GM18858 (cell line): ENCODE results near the gene CFAP77.
"Not testable (repeated sequence)": the region's sequence is repeated elsewhere in the genome, so short reads cannot be mapped to it uniquely, and the experiment has no call there.

Source experiments
- ATAC-seq: cut with Tn5 transposase; IDR thresholded peaks from one replicate; pipeline ENCODE4 v1.9.1; 2021; ENCODE audit not compliant: unreplicated experiment

Gene CFAP77

GRCh38 chr9:132545578-132545977, 135.6 kb downstream of the CFAP77 start:
- ATAC-seq: no peak

DNA sequence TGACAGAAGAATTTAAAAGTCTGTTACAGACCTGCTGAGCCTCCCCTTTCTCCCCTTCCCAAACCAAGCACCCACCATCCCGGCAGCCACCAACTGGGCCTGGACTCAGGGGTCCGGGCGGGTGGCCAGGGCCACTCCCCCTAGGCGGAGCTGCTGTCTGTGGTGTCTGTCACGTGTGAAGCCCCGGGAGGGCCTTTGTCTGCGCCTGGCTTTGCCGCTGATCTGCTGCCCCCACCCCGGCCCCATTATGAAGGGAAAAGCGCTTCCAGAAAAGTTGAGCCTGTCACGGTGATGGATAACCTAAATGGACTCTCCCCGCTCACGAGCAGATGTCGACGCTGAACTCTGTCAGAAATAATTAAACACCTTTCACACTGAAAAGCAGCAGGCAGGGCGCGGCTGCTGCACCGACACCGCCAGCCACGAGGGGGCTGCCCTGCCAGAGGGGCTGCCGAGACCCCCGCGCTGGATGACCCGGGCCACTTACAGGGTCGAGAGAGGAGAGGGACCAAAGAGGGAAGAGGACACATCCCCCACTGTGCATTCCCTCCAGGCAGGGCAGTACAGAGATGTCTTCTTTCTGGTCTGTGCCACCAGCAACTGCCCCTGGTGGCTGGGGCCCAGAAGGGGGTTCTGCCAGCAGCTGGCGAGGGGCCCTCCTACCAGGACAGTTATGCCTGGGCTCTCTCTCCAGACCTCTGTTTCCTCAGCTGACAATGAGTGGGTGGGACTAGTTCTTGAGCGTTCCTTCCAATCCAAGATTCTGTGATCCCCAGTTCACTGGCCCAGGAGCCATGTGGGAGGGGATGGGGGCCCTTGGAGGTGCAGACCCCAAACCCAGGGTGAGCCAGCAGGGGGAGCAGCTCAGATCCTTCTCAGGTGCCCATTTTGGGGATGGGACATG, 136.4 kb downstream of the CFAP77 start:
- no peak for ATAC-seq

DNA sequence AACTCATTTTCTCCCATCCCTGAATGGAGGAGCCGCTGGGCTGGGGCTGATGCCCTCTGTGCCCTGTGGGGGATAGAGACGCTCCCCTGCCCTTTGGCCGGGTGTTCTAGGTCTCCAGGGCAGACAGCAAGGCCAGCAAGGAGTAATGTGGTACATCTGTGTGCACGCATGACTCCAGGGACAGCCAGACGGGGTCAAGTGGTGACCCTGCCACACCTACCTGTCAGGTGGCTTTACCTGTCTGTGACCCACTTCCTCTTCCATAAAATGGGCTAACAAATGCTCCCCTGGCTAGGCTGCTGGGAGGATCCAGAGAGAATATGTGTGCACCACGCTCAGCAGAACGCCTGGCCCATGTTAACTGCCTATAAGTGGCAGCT, 137.0 kb downstream of the CFAP77 start:
- no peak for ATAC-seq

GRCh38 chr9:132547436-132547835, 137.4 kb downstream of the CFAP77 start:
- ATAC-seq: no peak

DNA sequence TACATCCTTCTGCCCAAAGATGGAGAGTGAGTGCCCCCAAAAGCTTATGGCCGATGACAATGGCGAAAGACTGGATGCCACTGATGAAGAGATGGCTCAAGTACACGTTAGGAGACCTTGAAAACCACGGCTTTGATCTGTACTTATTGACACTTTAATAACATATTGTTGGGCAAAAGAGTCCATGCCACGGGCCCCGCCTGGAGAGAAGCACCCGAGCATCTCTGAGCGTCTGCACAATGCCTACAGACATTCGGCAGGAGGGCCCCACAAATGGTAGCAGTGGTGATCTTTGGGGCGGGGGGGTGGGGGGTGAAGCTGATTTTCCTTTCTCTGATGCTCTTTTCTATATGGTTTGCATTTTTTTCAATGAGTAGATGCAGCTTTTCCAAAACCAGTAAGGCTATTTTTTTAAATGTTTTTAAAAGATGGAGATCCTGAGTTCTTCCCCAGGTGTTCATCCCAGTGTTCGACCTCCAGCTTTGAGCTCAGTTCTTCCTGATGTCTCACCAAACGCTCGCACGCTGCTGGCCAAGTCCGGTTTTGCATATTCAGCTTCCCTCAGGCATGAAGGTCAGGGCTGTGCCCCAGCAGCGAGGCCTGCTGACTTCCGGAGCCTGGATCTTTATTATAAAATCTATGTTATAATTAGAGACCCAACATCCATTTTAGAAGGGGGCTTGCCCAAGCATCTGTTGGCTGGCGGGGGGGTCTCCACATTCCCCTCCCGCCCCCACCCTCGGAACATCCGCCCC, 138.1 kb downstream of the CFAP77 start:
- no peak for ATAC-seq

GRCh38 chr9:132548751-132549640, 139.0 kb downstream of the CFAP77 start:
- ATAC-seq: no peak

GRCh38 chr9:132551556-132551955, 141.5 kb downstream of the CFAP77 start:
- ATAC-seq: no peak

DNA sequence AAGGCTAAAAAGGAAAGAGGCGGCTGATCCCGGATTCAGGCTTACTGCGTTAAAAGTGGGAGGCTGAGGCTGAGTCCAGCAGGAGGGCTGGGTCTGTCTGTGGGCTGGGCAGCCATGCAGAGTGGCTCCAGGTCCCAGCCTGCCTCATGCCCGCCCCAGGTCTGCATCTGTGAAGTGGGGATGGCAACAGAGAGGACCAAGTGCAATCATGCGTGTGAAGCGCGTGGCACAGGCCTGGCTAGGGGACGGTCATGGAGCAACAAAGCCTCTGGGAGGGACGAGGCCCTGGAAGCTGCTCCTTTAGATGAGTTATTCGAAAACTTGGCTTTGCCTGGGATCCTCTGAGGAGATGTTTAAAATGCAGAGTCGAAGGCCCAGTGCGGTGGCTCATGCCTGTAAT, 142.0 kb downstream of the CFAP77 start:
- ATAC-seq: no peak

- ATAC-seq: no peak
Observed at GRCh38 chr9:132554755-132555154, 144.7 kb downstream of the CFAP77 start.

GRCh38 chr9:132555528-132555927, 145.5 kb downstream of the CFAP77 start:
- no peak for ATAC-seq

DNA sequence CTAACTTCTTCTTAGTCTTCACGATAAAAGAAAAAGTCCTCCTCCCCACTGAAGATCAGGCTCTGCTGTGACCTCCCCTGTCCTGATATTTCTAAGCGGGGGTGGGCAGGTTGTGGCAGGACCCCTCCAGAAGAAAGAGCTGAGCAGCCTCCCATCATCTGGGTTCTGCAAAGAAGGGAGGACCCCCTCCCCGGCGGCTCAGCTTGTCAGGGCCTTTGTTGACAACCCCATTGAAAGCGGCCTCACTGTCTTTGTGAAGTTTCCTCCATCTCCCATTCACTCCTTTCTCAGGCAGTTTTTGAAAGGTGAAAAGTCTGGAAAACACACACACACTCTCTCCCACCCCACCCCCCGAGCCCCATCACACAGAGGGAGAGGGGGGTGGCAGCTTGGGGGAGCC, 146.2 kb downstream of the CFAP77 start:
- ATAC-seq: no peak

GRCh38 chr9:132556714-132557113, 146.7 kb downstream of the CFAP77 start:
- ATAC-seq: no peak

DNA sequence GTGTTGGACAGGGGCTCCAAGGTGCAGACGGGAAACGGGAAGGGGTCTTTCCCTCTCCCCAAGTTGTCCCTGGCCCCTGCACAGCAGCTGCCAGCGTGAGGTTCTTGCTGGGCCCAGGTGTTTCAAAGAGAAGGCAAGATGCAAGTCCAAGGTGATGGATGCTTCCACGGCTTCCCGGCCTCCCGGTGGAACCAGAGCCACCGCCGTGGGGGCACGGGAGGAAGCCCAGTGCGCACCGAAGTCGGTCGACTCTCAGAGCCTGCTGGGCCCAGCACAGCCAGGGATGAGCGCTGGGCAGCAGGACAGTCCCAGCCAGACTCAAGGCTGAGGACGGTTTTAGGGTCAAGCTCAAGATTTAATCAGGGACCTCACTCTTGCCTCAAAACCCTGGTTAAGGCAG, 147.1 kb downstream of the CFAP77 start:
- no peak for ATAC-seq

DNA sequence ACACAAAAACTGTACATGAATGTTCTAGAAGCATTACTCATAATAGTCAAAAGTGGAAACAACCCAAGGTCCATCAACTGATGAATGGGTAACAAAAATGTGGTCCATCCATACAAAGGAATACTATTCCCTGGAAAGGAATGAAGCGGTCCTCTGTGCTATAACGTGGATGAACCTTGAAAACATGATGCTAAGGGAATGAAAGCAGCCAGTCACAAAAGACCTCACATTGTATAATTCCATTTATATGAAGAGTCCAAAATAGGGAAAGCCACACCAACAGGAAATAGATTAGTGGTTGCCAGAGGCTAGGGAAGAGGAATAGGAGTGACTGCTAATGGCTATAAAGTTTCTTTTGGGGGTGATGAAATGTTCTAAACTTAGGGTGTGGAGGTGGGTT, 149.7 kb downstream of the CFAP77 start:
- no peak for ATAC-seq

DNA sequence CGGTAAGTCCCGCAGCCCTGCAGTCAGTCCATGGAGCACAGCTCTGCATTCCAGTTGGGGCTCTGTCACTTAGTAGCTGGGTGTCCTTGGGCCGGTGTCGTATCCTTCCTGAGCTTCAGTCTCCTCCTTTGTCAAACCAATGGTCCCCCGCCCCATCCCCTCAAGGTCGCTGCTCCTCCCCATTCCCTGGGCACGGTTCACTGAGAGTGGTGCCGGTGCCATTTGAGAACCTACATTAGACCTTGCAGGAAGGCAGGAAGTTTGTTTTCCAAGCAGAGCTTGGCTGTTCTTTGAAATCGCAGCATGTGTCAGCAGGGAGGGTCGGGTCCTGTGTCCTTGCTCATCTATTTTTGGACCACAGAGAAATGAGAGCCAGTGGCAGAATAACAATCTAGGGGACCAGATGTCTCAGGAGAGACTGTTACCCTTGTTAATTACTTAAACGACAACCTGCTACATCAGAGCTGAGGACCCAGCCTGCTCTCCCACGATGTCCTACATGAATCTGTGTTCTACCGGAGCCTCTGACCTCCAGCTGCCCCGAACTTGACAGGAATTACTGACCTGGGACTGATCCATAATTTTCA, 150.7 kb downstream of the CFAP77 start:
- ATAC-seq: no peak

DNA sequence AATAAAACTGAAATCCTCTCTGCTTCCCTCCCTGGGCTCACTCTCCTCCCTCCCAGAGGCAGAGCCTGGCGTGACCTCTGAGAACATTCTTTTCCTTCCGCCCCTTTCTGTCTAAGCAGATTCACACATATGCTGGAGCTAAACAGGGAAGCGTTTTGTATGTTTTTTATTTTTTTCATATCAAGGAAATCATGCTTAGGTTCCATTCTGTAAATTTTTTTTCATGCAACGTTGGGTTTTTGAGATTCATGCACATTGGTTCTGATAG, 152.2 kb downstream of the CFAP77 start:
- no peak for ATAC-seq

- ATAC-seq: no peak
Observed at GRCh38 chr9:132564526-132564925, 154.5 kb downstream of the CFAP77 start.

DNA sequence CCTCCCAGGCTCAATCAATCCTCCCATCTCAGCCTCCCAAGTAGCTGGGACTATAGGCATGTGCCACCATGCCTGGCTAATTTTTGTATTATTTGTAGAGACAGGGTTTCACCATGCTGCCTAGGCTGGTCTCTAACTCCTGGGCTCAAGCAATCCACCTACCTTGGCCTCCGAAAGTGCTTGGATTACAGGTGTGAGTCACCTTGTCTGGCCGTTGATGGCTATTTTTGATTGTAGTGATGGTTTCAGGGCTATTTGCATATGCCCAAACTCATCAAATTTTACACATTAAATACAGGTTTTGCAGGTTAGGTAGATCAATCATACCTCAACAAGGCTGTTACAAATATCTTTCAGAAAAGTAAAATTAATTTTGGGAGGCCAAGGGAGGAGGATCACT, 158.8 kb downstream of the CFAP77 start:
- ATAC-seq: not testable (repeated sequence)

DNA sequence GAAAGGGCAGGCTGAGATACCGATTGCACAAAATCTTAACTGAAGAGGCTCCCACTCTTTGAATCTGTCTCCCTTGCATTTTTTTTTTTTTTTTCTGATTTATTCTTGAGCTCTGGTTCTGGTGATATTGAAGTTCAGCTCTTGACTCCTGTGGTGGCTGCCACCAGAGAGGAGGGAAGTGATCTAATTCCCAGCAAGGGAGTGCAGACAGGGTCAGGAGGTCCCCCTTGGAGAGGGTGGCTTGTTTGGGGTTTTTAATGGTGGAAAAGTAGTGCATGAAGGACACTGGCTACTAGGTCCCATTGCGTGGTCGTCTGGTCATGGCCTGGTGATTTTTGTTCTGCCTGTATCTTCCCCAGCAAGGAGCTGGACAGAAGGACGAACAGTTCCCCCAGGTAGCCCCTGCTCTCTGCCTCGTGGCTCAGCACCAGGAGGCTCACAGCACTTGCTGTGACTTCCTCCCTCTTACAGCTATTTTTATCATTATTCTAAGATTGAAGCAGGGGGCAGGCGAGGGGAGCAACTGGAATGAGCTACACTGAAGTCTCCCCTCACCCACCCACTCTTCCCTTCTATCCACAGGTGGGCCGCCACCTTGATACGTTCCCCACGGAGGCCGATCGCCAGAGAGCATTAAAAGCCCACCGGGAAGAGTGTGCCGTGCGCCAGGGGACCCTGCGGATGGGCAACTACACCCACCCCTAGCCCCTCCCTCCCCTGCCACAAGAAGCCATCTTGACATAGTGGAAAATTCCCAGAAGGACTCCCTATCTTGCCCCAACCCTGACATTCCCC, 162.0 kb downstream of the CFAP77 start:
- no peak for ATAC-seq

- ATAC-seq: no peak
Observed at GRCh38 chr9:132572921-132573320, 162.9 kb downstream of the CFAP77 start.
